GM23338 (cell line): Measurements from ENCODE around the gene GIGYF1. TPM values are rescaled to one million over a fixed set of nuclear protein-coding genes. Genes with fewer than 3 reads are reported as not detected.

Experiments
- ATAC-seq: fragments of 200-7000 bp; cut with Tn5 transposase; 3 replicates; pipeline ENCODE4 v1.9.1; 2020
- DNase-seq: peaks from one replicate; pipeline ENCODE4 v3.0.0-alpha.2; 2015; ENCODE audit warnings: low spot score
- H2AFZ ChIP-seq: fragments of 200-600 bp; sonication (generic); 2 replicates; pipeline ENCODE4 v1.8.0; 2016; ENCODE audit warnings: antibody characterized with exemption, mild to moderate bottlenecking, moderate library complexity
- H3F3A ChIP-seq: fragments of 200-600 bp; sonication (generic); replicated peaks from 2 replicates; pipeline ENCODE4 v1.8.0; 2017; ENCODE audit warnings: antibody characterized with exemption, mixed run types, low read depth
- H3K27ac ChIP-seq: fragments of 200-600 bp; sonication (generic); 2 replicates; pipeline ENCODE4 v1.6.1; 2016; ENCODE audit warnings: low read depth
- H3K27me3 ChIP-seq: fragments of 200-600 bp; sonication (generic); 2 replicates; pipeline ENCODE4 v1.8.0; 2016; ENCODE audit warnings: mild to moderate bottlenecking, mixed run types, moderate library complexity; ENCODE audit not compliant: insufficient read depth
- H3K36me3 ChIP-seq: fragments of 200-600 bp; sonication (generic); 2 replicates; pipeline ENCODE4 v1.8.0; 2016; ENCODE audit warnings: mild to moderate bottlenecking; ENCODE audit not compliant: insufficient read depth
- H3K4me1 ChIP-seq: fragments of 200-600 bp; sonication (generic); 2 replicates; pipeline ENCODE4 v1.8.0; 2016; ENCODE audit warnings: mild to moderate bottlenecking, moderate library complexity; ENCODE audit not compliant: insufficient read depth
- H3K4me2 ChIP-seq: fragments of 200-600 bp; sonication (generic); 2 replicates; pipeline ENCODE4 v1.7.1; 2017; ENCODE audit warnings: mixed run types
- H3K4me3 ChIP-seq: fragments of 200-600 bp; sonication (generic); 2 replicates; pipeline ENCODE4 v1.6.1; 2016; ENCODE audit warnings: mixed run types
- H3K79me2 ChIP-seq: fragments of 200-600 bp; sonication (generic); replicated peaks from 2 replicates; pipeline ENCODE4 v1.8.0; 2017; ENCODE audit warnings: mild to moderate bottlenecking; ENCODE audit not compliant: insufficient read depth
- H3K9me2 ChIP-seq: fragments of 200-600 bp; sonication (generic); 2 replicates; pipeline ENCODE4 v1.8.0; 2017; ENCODE audit not compliant: insufficient read depth
- H4K20me1 ChIP-seq: fragments of 200-600 bp; sonication (generic); replicated peaks from 2 replicates; pipeline ENCODE4 v1.8.0; 2017; ENCODE audit warnings: mild to moderate bottlenecking; ENCODE audit not compliant: insufficient read depth
- H3K27ac Mint-ChIP-seq: 2 replicates; pipeline ENCODE4 v1.8.0; 2020; ENCODE audit warnings: inconsistent platforms, mild to moderate bottlenecking, moderate library complexity, mixed read lengths
- H3K27me3 Mint-ChIP-seq: 3 replicates; pipeline ENCODE4 v1.8.0; 2022; ENCODE audit warnings: low read depth, mild to moderate bottlenecking, moderate library complexity, mixed read lengths, inconsistent platforms; ENCODE audit not compliant: insufficient read depth, poor library complexity
- H3K36me3 Mint-ChIP-seq: 3 replicates; pipeline ENCODE4 v1.8.0; 2021; ENCODE audit warnings: low read depth, mild to moderate bottlenecking, inconsistent platforms, moderate library complexity, mixed read lengths
- H3K4me1 Mint-ChIP-seq: 3 replicates; pipeline ENCODE4 v1.8.0; 2020; ENCODE audit warnings: mild to moderate bottlenecking, inconsistent platforms, mixed read lengths
- H3K4me3 Mint-ChIP-seq: 3 replicates; pipeline ENCODE4 v1.8.0; 2021; ENCODE audit warnings: moderate library complexity, mild to moderate bottlenecking, inconsistent platforms, mixed read lengths
- H3K9me3 Mint-ChIP-seq: 3 replicates; pipeline ENCODE4 v1.8.0; 2020; ENCODE audit warnings: moderate library complexity, mild to moderate bottlenecking, inconsistent platforms, mixed read lengths
- CREB1 ChIP-seq: fragments of 250-450 bp; sonication (Bioruptor Pico); IDR thresholded peaks from 2 replicates; pipeline ENCODE4 v1.5.0; 2020; ENCODE audit warnings: low read depth, mild to moderate bottlenecking, moderate library complexity
- EZH2 ChIP-seq: fragments of 200-600 bp; sonication (generic); IDR thresholded peaks from one replicate; pipeline ENCODE4 v1.8.0; 2017; ENCODE audit warnings: antibody characterized with exemption, mild to moderate bottlenecking, low read depth; ENCODE audit not compliant: unreplicated experiment
- EZH2phosphoT487 ChIP-seq: fragments of 200-600 bp; sonication (generic); IDR thresholded peaks from one replicate; pipeline ENCODE4 v1.8.1; 2018; ENCODE audit warnings: antibody characterized with exemption; ENCODE audit not compliant: unreplicated experiment
- NANOG ChIP-seq: IDR thresholded peaks from 2 replicates; pipeline ENCODE4 v1.6.1; 2016; ENCODE audit warnings: antibody characterized with exemption, borderline replicate concordance
- REST ChIP-seq: IDR thresholded peaks from one replicate; pipeline ENCODE4 v1.6.1; 2018; ENCODE audit warnings: antibody characterized with exemption; ENCODE audit not compliant: unreplicated experiment
- STAT1 ChIP-seq: IDR thresholded peaks from one replicate; pipeline ENCODE4 v1.6.1; 2016; ENCODE audit warnings: antibody characterized with exemption; ENCODE audit not compliant: unreplicated experiment
- ZNF331 ChIP-seq: fragments of 250-450 bp; sonication (Bioruptor Pico); IDR thresholded peaks from 2 replicates; pipeline ENCODE4 v1.5.0; 2020; ENCODE audit warnings: low read depth, mild to moderate bottlenecking, moderate library complexity
- polyA plus RNA-seq: library from polyadenylated mRNA; unstranded; fragments of >200 nt; fragmentation: Nextera tagmentation; extraction: Ambion mirVana; gene quantifications from 2 replicates; pipeline ENCODE4 v1.2.1, GENCODE V29; 2016
- total RNA-seq: library from RNA; depleted of rRNA; stranded (reverse); fragments of >200 nt; shearing (Covaris generic); gene quantifications from 2 replicates; pipeline ENCODE4 v1.2.3, GENCODE V29; 2014
- TF ChIP-seq, protein P1 (sequence below): IDR thresholded peaks from 2 replicates; pipeline ENCODE4 v1.6.1; 2016; ENCODE audit warnings: antibody characterized with exemption
- TF ChIP-seq, protein P2 (sequence below), 2 experiments: fragments of 200-600 bp in 1 of 2; sonication (generic) in 1 of 2; conservative IDR thresholded peaks; 2 replicates each; pipeline versions ENCODE4 v1.5.1 to v1.6.1; 2016 to 2017; ENCODE audit warnings: antibody characterized with exemption in 2 of 2, low read depth in 2 of 2, mild to moderate bottlenecking in 2 of 2, moderate library complexity in 1 of 2

The GIGYF1 gene
- total and polyA plus RNA-seq, 2 experiments from 2014 or later, result 40.4 to 69.8 TPM

DNA sequence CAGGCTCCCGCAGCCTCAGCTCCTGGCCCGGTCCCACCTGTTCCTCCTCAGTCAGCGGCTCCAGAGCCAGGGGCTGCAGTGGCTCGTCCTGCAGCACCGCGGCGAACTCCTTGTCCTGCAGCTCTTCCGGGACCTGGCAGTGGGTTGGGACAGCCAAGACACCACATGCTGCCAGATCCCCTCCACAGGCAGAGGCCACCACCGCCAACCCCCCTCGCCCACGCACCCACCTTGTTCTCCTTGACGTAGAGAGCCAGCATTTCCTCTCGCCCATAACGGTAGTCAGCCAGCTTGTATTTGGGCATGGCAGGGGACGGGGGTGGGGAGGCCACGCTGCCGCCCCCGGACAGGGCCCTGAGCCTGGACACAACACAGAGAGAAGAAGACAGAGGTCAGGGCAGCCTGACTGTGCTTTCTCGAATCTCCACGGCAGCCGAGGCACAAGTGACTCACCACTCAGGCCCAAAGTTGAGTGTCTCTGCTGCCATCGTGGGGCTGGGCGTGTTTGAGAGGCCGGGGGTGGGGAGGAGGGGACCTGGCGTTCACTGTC lies 6.2 kb downstream of the GIGYF1 start:
- TF ChIP-seq REST (no peak), EZH2phosphoT487 (no peak), CREB1 (CRISPR knock-in tag) (no peak), STAT1 (no peak)
- TF ChIP-seq, protein P1, sequence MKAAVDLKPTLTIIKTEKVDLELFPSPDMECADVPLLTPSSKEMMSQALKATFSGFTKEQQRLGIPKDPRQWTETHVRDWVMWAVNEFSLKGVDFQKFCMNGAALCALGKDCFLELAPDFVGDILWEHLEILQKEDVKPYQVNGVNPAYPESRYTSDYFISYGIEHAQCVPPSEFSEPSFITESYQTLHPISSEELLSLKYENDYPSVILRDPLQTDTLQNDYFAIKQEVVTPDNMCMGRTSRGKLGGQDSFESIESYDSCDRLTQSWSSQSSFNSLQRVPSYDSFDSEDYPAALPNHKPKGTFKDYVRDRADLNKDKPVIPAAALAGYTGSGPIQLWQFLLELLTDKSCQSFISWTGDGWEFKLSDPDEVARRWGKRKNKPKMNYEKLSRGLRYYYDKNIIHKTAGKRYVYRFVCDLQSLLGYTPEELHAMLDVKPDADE, result no peak
- Histone ChIP-seq H3K27ac (no peak overlapping the region), H3K36me3 (peaks cover 9% of the 10 kb centered on the region), H3F3A (peaks cover 22% of the 10 kb centered on the region), H3K9me2 (no peaks in the 10 kb centered on the region), H3K4me1 (peaks cover 21% of the 10 kb centered on the region), H3K79me2 (peaks cover 51% of the 10 kb centered on the region), H3K4me2 (no peak overlapping the region), H2AFZ (no peak overlapping the region), H3K27me3 (no peaks in the 10 kb centered on the region), H4K20me1 (peaks cover 39% of the 10 kb centered on the region), H3K4me3 (no peak overlapping the region)
- no peak overlapping the region for H3K27ac Mint-ChIP-seq
- H3K4me1 Mint-ChIP-seq, result peaks cover 28% of the 10 kb centered on the region
- peaks cover 21% of the 10 kb centered on the region for H3K27me3 Mint-ChIP-seq
- no peaks in the 10 kb centered on the region for H3K9me3 Mint-ChIP-seq
- no peak for DNase-seq
- H3K36me3 Mint-ChIP-seq, result peaks cover 63% of the 10 kb centered on the region
- no peak for ATAC-seq
- no peak overlapping the region for H3K4me3 Mint-ChIP-seq

GRCh38 chr7:100687261-100687660 lies 6.8 kb downstream of the GIGYF1 start:
- Histone ChIP-seq H3K4me1 (peaks cover 15% of the 10 kb centered on the region), H3K27ac (no peak overlapping the region), H3K9me2 (no peaks in the 10 kb centered on the region), H3K79me2 (peaks cover 45% of the 10 kb centered on the region), H2AFZ (no peak overlapping the region), H3F3A (peaks cover 19% of the 10 kb centered on the region; the same call in 1 of the 2 replicates), H3K4me3 (no peak overlapping the region), H3K36me3 (peaks cover 9% of the 10 kb centered on the region), H4K20me1 (peaks cover 33% of the 10 kb centered on the region), H3K27me3 (no peaks in the 10 kb centered on the region), H3K4me2 (no peak overlapping the region)
- DNase-seq (no peak), ATAC-seq (no peak)
- Mint-ChIP-seq H3K4me1 (peaks cover 23% of the 10 kb centered on the region), H3K27me3 (peaks cover 17% of the 10 kb centered on the region), H3K9me3 (no peaks in the 10 kb centered on the region), H3K36me3 (peaks cover 63% of the 10 kb centered on the region), H3K4me3 (no peak overlapping the region), H3K27ac (no peak overlapping the region)
- no peak for TF ChIP-seq REST
- no peak for TF ChIP-seq EZH2
- TF ChIP-seq ZNF331, result no peak
- TF ChIP-seq, protein P1, result no peak
- no peak for TF ChIP-seq NANOG
- TF ChIP-seq, protein P2, sequence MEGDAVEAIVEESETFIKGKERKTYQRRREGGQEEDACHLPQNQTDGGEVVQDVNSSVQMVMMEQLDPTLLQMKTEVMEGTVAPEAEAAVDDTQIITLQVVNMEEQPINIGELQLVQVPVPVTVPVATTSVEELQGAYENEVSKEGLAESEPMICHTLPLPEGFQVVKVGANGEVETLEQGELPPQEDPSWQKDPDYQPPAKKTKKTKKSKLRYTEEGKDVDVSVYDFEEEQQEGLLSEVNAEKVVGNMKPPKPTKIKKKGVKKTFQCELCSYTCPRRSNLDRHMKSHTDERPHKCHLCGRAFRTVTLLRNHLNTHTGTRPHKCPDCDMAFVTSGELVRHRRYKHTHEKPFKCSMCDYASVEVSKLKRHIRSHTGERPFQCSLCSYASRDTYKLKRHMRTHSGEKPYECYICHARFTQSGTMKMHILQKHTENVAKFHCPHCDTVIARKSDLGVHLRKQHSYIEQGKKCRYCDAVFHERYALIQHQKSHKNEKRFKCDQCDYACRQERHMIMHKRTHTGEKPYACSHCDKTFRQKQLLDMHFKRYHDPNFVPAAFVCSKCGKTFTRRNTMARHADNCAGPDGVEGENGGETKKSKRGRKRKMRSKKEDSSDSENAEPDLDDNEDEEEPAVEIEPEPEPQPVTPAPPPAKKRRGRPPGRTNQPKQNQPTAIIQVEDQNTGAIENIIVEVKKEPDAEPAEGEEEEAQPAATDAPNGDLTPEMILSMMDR (conservative IDR thresholded peaks at IDR 0.05; ENCODE audit: low read depth in 2 of 2), result no peak
- no peak for TF ChIP-seq CREB1 (CRISPR knock-in tag)
- TF ChIP-seq STAT1, result no peak
